PC-9 (cell line): ENCODE results near the gene MTMR2.

Source experiments
- EZH2 ChIP-seq: fragments of 200-600 bp; sonication (generic); IDR thresholded peaks from 2 replicates; pipeline ENCODE4 v1.8.0; 2017; ENCODE audit warnings: antibody characterized with exemption, low read depth
- TF ChIP-seq, protein P1 (sequence below): fragments of 200-600 bp; sonication (generic); conservative IDR thresholded peaks from 2 replicates; pipeline ENCODE4 v1.6.1; 2017; ENCODE audit warnings: mixed run types, antibody characterized with exemption, mild to moderate bottlenecking, moderate library complexity

DNA sequence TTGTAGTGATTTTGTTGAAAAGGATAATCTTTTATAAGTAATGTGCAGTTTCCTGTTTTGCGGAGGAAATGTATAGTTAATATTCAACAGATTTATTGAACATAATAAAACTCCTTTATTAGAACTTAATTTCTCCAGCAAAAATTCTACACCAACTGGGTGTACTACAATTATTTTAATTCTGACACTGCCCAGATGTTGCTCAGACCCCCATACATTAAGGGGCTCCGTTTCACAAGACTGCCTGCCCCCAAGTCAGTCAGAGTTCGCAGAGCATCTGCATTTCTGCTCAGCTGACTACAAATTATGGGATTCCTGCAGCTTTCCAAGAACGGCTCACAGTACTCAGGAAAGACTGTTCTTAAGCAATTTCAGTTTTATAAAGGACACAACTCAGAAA is 127.4 kb downstream of the MTMR2 start:
- TF ChIP-seq, protein P1, sequence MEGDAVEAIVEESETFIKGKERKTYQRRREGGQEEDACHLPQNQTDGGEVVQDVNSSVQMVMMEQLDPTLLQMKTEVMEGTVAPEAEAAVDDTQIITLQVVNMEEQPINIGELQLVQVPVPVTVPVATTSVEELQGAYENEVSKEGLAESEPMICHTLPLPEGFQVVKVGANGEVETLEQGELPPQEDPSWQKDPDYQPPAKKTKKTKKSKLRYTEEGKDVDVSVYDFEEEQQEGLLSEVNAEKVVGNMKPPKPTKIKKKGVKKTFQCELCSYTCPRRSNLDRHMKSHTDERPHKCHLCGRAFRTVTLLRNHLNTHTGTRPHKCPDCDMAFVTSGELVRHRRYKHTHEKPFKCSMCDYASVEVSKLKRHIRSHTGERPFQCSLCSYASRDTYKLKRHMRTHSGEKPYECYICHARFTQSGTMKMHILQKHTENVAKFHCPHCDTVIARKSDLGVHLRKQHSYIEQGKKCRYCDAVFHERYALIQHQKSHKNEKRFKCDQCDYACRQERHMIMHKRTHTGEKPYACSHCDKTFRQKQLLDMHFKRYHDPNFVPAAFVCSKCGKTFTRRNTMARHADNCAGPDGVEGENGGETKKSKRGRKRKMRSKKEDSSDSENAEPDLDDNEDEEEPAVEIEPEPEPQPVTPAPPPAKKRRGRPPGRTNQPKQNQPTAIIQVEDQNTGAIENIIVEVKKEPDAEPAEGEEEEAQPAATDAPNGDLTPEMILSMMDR: no peak
- no peak for TF ChIP-seq EZH2
